Neural progenitor cell (in vitro differentiated cells): Measurements from ENCODE around the gene CAMSAP3. TPM values are rescaled to one million over a fixed set of nuclear protein-coding genes. Genes with fewer than 3 reads are reported as not detected.
A peak's percentile ranks its signal among the peaks of the same experiment; 100 is the strongest.

Source experiments
- DNase-seq: peaks from one replicate; pipeline ENCODE4 v3.0.0-alpha.2; 2016; ENCODE audit warnings: low spot score
- H2AFZ ChIP-seq: fragments of 200-600 bp; sonication (generic); replicated peaks from 2 replicates; pipeline ENCODE4 v1.6.1; 2016; ENCODE audit warnings: antibody characterized with exemption
- H3F3A ChIP-seq: fragments of 200-600 bp; sonication (generic); 2 replicates; pipeline ENCODE4 v1.6.1; 2016; ENCODE audit warnings: antibody characterized with exemption, low read depth
- H3K27ac ChIP-seq: fragments of 200-600 bp; sonication (generic); 2 replicates; pipeline ENCODE4 v1.5.1; 2016; ENCODE audit warnings: mild to moderate bottlenecking
- H3K27me3 ChIP-seq: fragments of 200-600 bp; sonication (generic); 2 replicates; pipeline ENCODE4 v1.6.1; 2016; ENCODE audit warnings: mild to moderate bottlenecking, moderate library complexity
- H3K36me3 ChIP-seq: fragments of 200-600 bp; sonication (generic); 2 replicates; pipeline ENCODE4 v1.5.1; 2016
- H3K4me1 ChIP-seq: fragments of 200-600 bp; sonication (generic); 2 replicates; pipeline ENCODE4 v1.6.1; 2016; ENCODE audit warnings: mixed run types
- H3K4me2 ChIP-seq: fragments of 200-600 bp; sonication (generic); 2 replicates; pipeline ENCODE4 v1.6.1; 2016
- H3K4me3 ChIP-seq: fragments of 200-600 bp; sonication (generic); 2 replicates; pipeline ENCODE4 v1.5.1; 2016
- H3K79me2 ChIP-seq: fragments of 200-600 bp; sonication (generic); 2 replicates; pipeline ENCODE4 v1.6.1; 2016; ENCODE audit warnings: low read depth
- H3K9ac ChIP-seq: fragments of 200-600 bp; sonication (generic); 2 replicates; pipeline ENCODE4 v1.6.1; 2016
- H3K9me3 ChIP-seq: fragments of 200-600 bp; sonication (generic); 2 replicates; pipeline ENCODE4 v1.5.1; 2016; ENCODE audit warnings: low read depth
- H4K20me1 ChIP-seq: fragments of 200-600 bp; sonication (generic); 2 replicates; pipeline ENCODE4 v1.6.1; 2016; ENCODE audit warnings: low read depth
- H3K27ac Mint-ChIP-seq: 3 replicates; pipeline ENCODE4 v1.8.0; 2021; ENCODE audit warnings: mixed read lengths
- H3K27me3 Mint-ChIP-seq: 2 replicates; pipeline ENCODE4 v1.8.0; 2022; ENCODE audit warnings: low read depth, mild to moderate bottlenecking, inconsistent platforms, moderate library complexity, mixed read lengths; ENCODE audit not compliant: insufficient read depth
- H3K36me3 Mint-ChIP-seq: 3 replicates; pipeline ENCODE4 v1.8.0; 2021; ENCODE audit warnings: mixed read lengths
- H3K4me1 Mint-ChIP-seq: 3 replicates; pipeline ENCODE4 v1.8.0; 2021; ENCODE audit warnings: mixed read lengths
- H3K4me3 Mint-ChIP-seq: 3 replicates; pipeline ENCODE4 v1.8.0; 2021; ENCODE audit warnings: mild to moderate bottlenecking, moderate library complexity, mixed read lengths
- H3K9me3 Mint-ChIP-seq: 3 replicates; pipeline ENCODE4 v1.8.0; 2020; ENCODE audit warnings: mixed read lengths
- CTCF ChIP-seq: fragments of 200-600 bp; sonication (generic); IDR thresholded peaks from 2 replicates; pipeline ENCODE4 v1.5.1; 2017; ENCODE audit warnings: antibody characterized with exemption, mild to moderate bottlenecking
- EZH2 ChIP-seq: fragments of 200-600 bp; sonication (generic); IDR thresholded peaks from 2 replicates; pipeline ENCODE4 v1.6.1; 2017; ENCODE audit warnings: antibody characterized with exemption, mild to moderate bottlenecking, moderate library complexity
- EZH2phosphoT487 ChIP-seq: fragments of 200-600 bp; sonication (generic); IDR thresholded peaks from 2 replicates; pipeline ENCODE4 v1.6.1; 2017; ENCODE audit warnings: antibody characterized with exemption
- total RNA-seq: library from RNA; depleted of rRNA; stranded (reverse); fragments of >200 nt; gene quantifications from 2 replicates; pipeline ENCODE4 v1.2.3, GENCODE V29; 2015; ENCODE audit warnings: low replicate concordance

The CAMSAP3 gene
- total RNA-seq, 1 donor from 2014 or later, result 2.7 TPM

GRCh38 chr19:7658219-7658686 is 62.6 kb downstream of the CAMSAP3 start:
- H3K27me3 Mint-ChIP-seq, result peaks cover 9% of the 10 kb centered on the region
- no peak overlapping the region for H3K4me3 Mint-ChIP-seq
- H3K36me3 ChIP-seq, result no peaks in the 10 kb centered on the region
- H3K9me3 Mint-ChIP-seq, result no peaks in the 10 kb centered on the region
- H3K36me3 Mint-ChIP-seq, result no peaks in the 10 kb centered on the region
- H3K27ac ChIP-seq, result no peak overlapping the region
- peak overlapping the region; percentile 9 for H3K4me2 ChIP-seq
- H3K4me1 Mint-ChIP-seq, result peaks cover 10% of the 10 kb centered on the region
- H3K79me2 ChIP-seq, result no peaks in the 10 kb centered on the region
- H3K4me1 ChIP-seq, result no peaks in the 10 kb centered on the region
- H2AFZ ChIP-seq, result peak overlapping the region; percentile 23
- DNase-seq, result peak; percentile 54
- H3F3A ChIP-seq, result no peaks in the 10 kb centered on the region
- H3K9me3 ChIP-seq, result no peaks in the 10 kb centered on the region
- no peak overlapping the region for H3K4me3 ChIP-seq
- TF ChIP-seq EZH2 (no peak), EZH2phosphoT487 (no peak), CTCF (no peak)
- H4K20me1 ChIP-seq, result no peaks in the 10 kb centered on the region
- no peak overlapping the region for H3K27ac Mint-ChIP-seq
- H3K27me3 ChIP-seq, result peaks cover 50% of the 10 kb centered on the region
- H3K9ac ChIP-seq, result no peak overlapping the region

GRCh38 chr19:7661744-7662538 is 66.3 kb downstream of the CAMSAP3 start:
- no peaks in the 10 kb centered on the region for H3K9me3 ChIP-seq
- Mint-ChIP-seq H3K36me3 (no peaks in the 10 kb centered on the region), H3K4me3 (no peak overlapping the region), H3K4me1 (peaks cover 10% of the 10 kb centered on the region), H3K27me3 (peaks cover 9% of the 10 kb centered on the region), H3K9me3 (no peaks in the 10 kb centered on the region), H3K27ac (no peak overlapping the region)
- no peak overlapping the region for H3K4me2 ChIP-seq
- no peaks in the 10 kb centered on the region for H3K4me1 ChIP-seq
- H3K36me3 ChIP-seq, result no peaks in the 10 kb centered on the region
- H3K9ac ChIP-seq, result no peak overlapping the region
- H3K27me3 ChIP-seq, result peaks cover 51% of the 10 kb centered on the region
- H3K4me3 ChIP-seq, result no peak overlapping the region
- H4K20me1 ChIP-seq, result no peaks in the 10 kb centered on the region
- DNase-seq, result no peak
- H3K79me2 ChIP-seq, result no peaks in the 10 kb centered on the region
- TF ChIP-seq CTCF (no peak), EZH2phosphoT487 (no peak), EZH2 (no peak)
- no peaks in the 10 kb centered on the region for H3F3A ChIP-seq
- H3K27ac ChIP-seq, result no peak overlapping the region
- no peak overlapping the region for H2AFZ ChIP-seq

GRCh38 chr19:7662657-7663056 is 67.0 kb downstream of the CAMSAP3 start:
- TF ChIP-seq EZH2phosphoT487 (no peak), EZH2 (no peak), CTCF (no peak)
- Histone ChIP-seq H3K27ac (no peak overlapping the region), H2AFZ (no peak overlapping the region), H4K20me1 (no peaks in the 10 kb centered on the region), H3K36me3 (no peaks in the 10 kb centered on the region), H3K9ac (no peak overlapping the region), H3K79me2 (no peaks in the 10 kb centered on the region), H3K4me1 (no peaks in the 10 kb centered on the region), H3K9me3 (no peaks in the 10 kb centered on the region), H3F3A (no peaks in the 10 kb centered on the region), H3K4me2 (no peak overlapping the region), H3K27me3 (peaks cover 57% of the 10 kb centered on the region), H3K4me3 (no peak overlapping the region)
- Mint-ChIP-seq H3K9me3 (no peaks in the 10 kb centered on the region), H3K27me3 (peaks cover 11% of the 10 kb centered on the region), H3K27ac (no peak overlapping the region), H3K4me3 (no peak overlapping the region), H3K36me3 (no peaks in the 10 kb centered on the region), H3K4me1 (peaks cover 5% of the 10 kb centered on the region)
- no peak for DNase-seq
